Bronchial epithelial cell (primary cell): ENCODE data around the gene AHI1. TPM values are rescaled to one million over a fixed set of nuclear protein-coding genes. Genes with fewer than 3 reads are reported as not detected.
"Not testable (repeated sequence)": the region's sequence is repeated elsewhere in the genome, so short reads cannot be mapped to it uniquely, and the experiment has no call there.

ENCODE experiments used
- DNase-seq: peaks from one replicate; pipeline ENCODE4 v3.0.0-alpha.2; 2010; ENCODE audit warnings: low read depth
- FAIRE-seq: peaks from 2 replicates; lab custom pipeline; 2011; peaks lifted over from hg19 to GRCh38; lab: Jason Lieb, UNC
- H3K27me3 ChIP-seq: 2 replicates; pipeline ENCODE4 v1.5.1; 2011; ENCODE audit warnings: low read length; ENCODE audit not compliant: control insufficient read depth, insufficient read depth
- H3K36me3 ChIP-seq: 2 replicates; pipeline ENCODE4 v1.5.1; 2011; ENCODE audit warnings: low read length; ENCODE audit not compliant: control insufficient read depth, insufficient read depth
- H3K4me3 ChIP-seq: 2 replicates; pipeline ENCODE4 v1.5.1; 2011; ENCODE audit warnings: mild to moderate bottlenecking, low read depth, low read length, control low read depth
- CTCF ChIP-seq: IDR thresholded peaks from 2 replicates; pipeline ENCODE4 v1.5.1; 2011; ENCODE audit warnings: mild to moderate bottlenecking, moderate library complexity, low read length, control low read depth, inconsistent platforms; ENCODE audit not compliant: insufficient read depth, severe bottlenecking
- total RNA-seq: library from RNA; depleted of rRNA; stranded (reverse); fragments of >200 nt; gene quantifications from 2 replicates; pipeline ENCODE4 v1.2.1, GENCODE V29; 2014

Gene AHI1
- total RNA-seq, 1 donor from 2014 or later: 5.5 TPM

GRCh38 chr6:135496800-135497411 lies 634 bp downstream of the AHI1 start:
- DNase-seq (peak; percentile 10), FAIRE-seq (no peak)
- no peaks in the 10 kb centered on the region for H3K36me3 ChIP-seq
- TF ChIP-seq CTCF: no peak
- peak overlapping the region; percentile 94 for H3K4me3 ChIP-seq
- no peaks in the 10 kb centered on the region for H3K27me3 ChIP-seq

- Histone ChIP-seq H3K36me3 (no peaks in the 10 kb centered on the region), H3K27me3 (no peaks in the 10 kb centered on the region), H3K4me3 (no peak overlapping the region)
- DNase-seq: no peak
- TF ChIP-seq CTCF: no peak
- FAIRE-seq: no peak
These were observed 4.2 kb downstream of the AHI1 start for GRCh38 chr6:135493218-135493961.

GRCh38 chr6:135490381-135490780 lies 7.2 kb downstream of the AHI1 start:
- H3K36me3 ChIP-seq: no peaks in the 10 kb centered on the region
- TF ChIP-seq CTCF: no peak
- no peak for FAIRE-seq
- H3K27me3 ChIP-seq: no peaks in the 10 kb centered on the region
- DNase-seq: no peak
- no peak overlapping the region for H3K4me3 ChIP-seq

GRCh38 chr6:135488023-135488422 lies 9.5 kb downstream of the AHI1 start:
- Histone ChIP-seq H3K4me3 (no peak overlapping the region), H3K36me3 (no peaks in the 10 kb centered on the region), H3K27me3 (no peaks in the 10 kb centered on the region)
- DNase-seq (peak; percentile 36), FAIRE-seq (no peak)
- no peak for TF ChIP-seq CTCF

GRCh38 chr6:135483903-135484302 lies 13.6 kb downstream of the AHI1 start:
- not testable (repeated sequence) for H3K27me3 ChIP-seq, FAIRE-seq, H3K4me3 ChIP-seq, DNase-seq, H3K36me3 ChIP-seq

- no peak for TF ChIP-seq CTCF
- Histone ChIP-seq H3K4me3 (no peak overlapping the region), H3K36me3 (no peaks in the 10 kb centered on the region), H3K27me3 (no peaks in the 10 kb centered on the region)
- FAIRE-seq (no peak), DNase-seq (no peak)
These were observed 15.7 kb downstream of the AHI1 start for GRCh38 chr6:135481783-135482369.
